HepG2 (cell line): Measurements from ENCODE around the gene COMMD2. TPM values are rescaled to one million over a fixed set of nuclear protein-coding genes. Genes with fewer than 3 reads are reported as not detected.

Source experiments
- EHMT2 ChIP-seq: fragments of 200-600 bp; sonication (generic); IDR thresholded peaks from 2 replicates; pipeline ENCODE4 v1.7.0; 2017; ENCODE audit warnings: antibody characterized with exemption, low read depth, low read length, borderline replicate concordance
- FOXK1 ChIP-seq: sonication (generic); formaldehyde crosslinking; IDR thresholded peaks from 2 replicates; pipeline ENCODE4 v1.4.0; 2020; ENCODE audit warnings: low read depth, missing genetic modification reagents, borderline replicate concordance
- GZF1 ChIP-seq: sonication (generic); formaldehyde crosslinking; IDR thresholded peaks from 2 replicates; pipeline ENCODE4 v1.5.1; 2020; ENCODE audit warnings: mild to moderate bottlenecking, missing genetic modification reagents
- KDM5B ChIP-seq: sonication (generic); formaldehyde crosslinking; IDR thresholded peaks from 2 replicates; pipeline ENCODE4 v1.4.0; 2020; ENCODE audit warnings: missing genetic modification reagents, mild to moderate bottlenecking, borderline replicate concordance
- MTA3 ChIP-seq: sonication (generic); formaldehyde crosslinking; IDR thresholded peaks from 2 replicates; pipeline ENCODE4 v1.4.0; 2020; ENCODE audit warnings: missing genetic modification reagents
- NRL ChIP-seq: sonication (generic); formaldehyde crosslinking; IDR thresholded peaks from 2 replicates; pipeline ENCODE4 v1.5.0; 2020; ENCODE audit warnings: missing genetic modification reagents, mild to moderate bottlenecking, moderate library complexity, borderline replicate concordance
- SKI ChIP-seq: fragments of 450-650 bp; IDR thresholded peaks from one replicate; pipeline ENCODE4 v1.6.1; 2018; ENCODE audit warnings: mild to moderate bottlenecking; ENCODE audit not compliant: partially characterized antibody
- THAP8 ChIP-seq: sonication (generic); formaldehyde crosslinking; IDR thresholded peaks from 2 replicates; pipeline ENCODE4 v1.5.1; 2020; ENCODE audit warnings: missing genetic modification reagents, mild to moderate bottlenecking, borderline replicate concordance
- ZMYM3 ChIP-seq: sonication (generic); formaldehyde crosslinking; IDR thresholded peaks from 2 replicates; pipeline ENCODE4 v1.5.1; 2020; ENCODE audit warnings: mild to moderate bottlenecking, missing genetic modification reagents
- ZNF737 ChIP-seq: sonication (generic); formaldehyde crosslinking; IDR thresholded peaks from 2 replicates; pipeline ENCODE4 v1.5.0; 2020; ENCODE audit warnings: missing genetic modification reagents, mild to moderate bottlenecking, borderline replicate concordance
- polyA plus RNA-seq, 8 experiments: library from polyadenylated mRNA; depleted of rRNA in 3 of 8; stranded (reverse) in 7 of 8; unstranded in 1 of 8; fragments of >200 nt; fragmentation: Illumina TruSeq in 4 of 8; extraction: Trizol in 4 of 8; gene quantifications; 2 replicates each; pipeline versions ENCODE4 v1.2.1 to v1.2.3, GENCODE V29; 2011 to 2016; ENCODE audit warnings: low read depth in 4 of 8, missing spikeins in 1 of 8, mixed read lengths in 1 of 8; ENCODE audit not compliant: insufficient read depth in 1 of 8
- total RNA-seq, 5 experiments: library from RNA; depleted of rRNA; stranded (reverse); fragments of >200 nt; fragmentation: Illumina TruSeq; extraction: Trizol; gene quantifications; 2 replicates each; pipeline ENCODE4 v1.2.3, GENCODE V29; 2016; ENCODE audit warnings: low read depth in 1 of 5
- TF ChIP-seq, protein P1 (sequence below): sonication (generic); formaldehyde crosslinking; IDR thresholded peaks from 2 replicates; pipeline ENCODE4 v1.4.0; 2020; ENCODE audit warnings: missing genetic modification reagents
- TF ChIP-seq, protein P2 (sequence below): fragments of 450-650 bp; IDR thresholded peaks from 2 replicates; pipeline ENCODE4 v1.6.1; 2016
- TF ChIP-seq, protein P3 (sequence below), 2 experiments: fragments of 450-650 bp in 1 of 2; sonication (generic) in 1 of 2; formaldehyde crosslinking in 1 of 2; IDR thresholded peaks; 2 replicates each; pipeline versions ENCODE4 v1.6.1 to v1.8.0; 2016 to 2022; ENCODE audit warnings: antibody characterized with exemption in 1 of 2, mild to moderate bottlenecking in 1 of 2, missing genetic modification reagents in 1 of 2

The COMMD2 gene
- total and polyA plus RNA-seq, 2 of the 13 experiments (the other 11 are each of a cell fraction or from before 2014, with no cell fraction given), result 33.0 to 57.6 TPM

GRCh38 chr3:149713730-149714654 lies 38.3 kb downstream of the COMMD2 start (continued):
- TF ChIP-seq SKI (no peak), FOXK1 (CRISPR knock-in tag) (no peak), ZNF737 (CRISPR knock-in tag) (no peak), KDM5B (CRISPR knock-in tag) (peak; percentile 81), EHMT2 (no peak), ZMYM3 (peak; percentile 87), GZF1 (CRISPR knock-in tag) (no peak), MTA3 (CRISPR knock-in tag) (no peak), NRL (CRISPR knock-in tag) (peak; percentile 29; the same call in 1 of the 2 replicates), THAP8 (CRISPR knock-in tag) (no peak)
- TF ChIP-seq, protein P1, sequence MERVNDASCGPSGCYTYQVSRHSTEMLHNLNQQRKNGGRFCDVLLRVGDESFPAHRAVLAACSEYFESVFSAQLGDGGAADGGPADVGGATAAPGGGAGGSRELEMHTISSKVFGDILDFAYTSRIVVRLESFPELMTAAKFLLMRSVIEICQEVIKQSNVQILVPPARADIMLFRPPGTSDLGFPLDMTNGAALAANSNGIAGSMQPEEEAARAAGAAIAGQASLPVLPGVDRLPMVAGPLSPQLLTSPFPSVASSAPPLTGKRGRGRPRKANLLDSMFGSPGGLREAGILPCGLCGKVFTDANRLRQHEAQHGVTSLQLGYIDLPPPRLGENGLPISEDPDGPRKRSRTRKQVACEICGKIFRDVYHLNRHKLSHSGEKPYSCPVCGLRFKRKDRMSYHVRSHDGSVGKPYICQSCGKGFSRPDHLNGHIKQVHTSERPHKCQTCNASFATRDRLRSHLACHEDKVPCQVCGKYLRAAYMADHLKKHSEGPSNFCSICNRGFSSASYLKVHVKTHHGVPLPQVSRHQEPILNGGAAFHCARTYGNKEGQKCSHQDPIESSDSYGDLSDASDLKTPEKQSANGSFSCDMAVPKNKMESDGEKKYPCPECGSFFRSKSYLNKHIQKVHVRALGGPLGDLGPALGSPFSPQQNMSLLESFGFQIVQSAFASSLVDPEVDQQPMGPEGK (CRISPR knock-in tag), result 0 out of 2 replicates have a peak, but pooled peaks have one; percentile 12
- TF ChIP-seq, protein P2, sequence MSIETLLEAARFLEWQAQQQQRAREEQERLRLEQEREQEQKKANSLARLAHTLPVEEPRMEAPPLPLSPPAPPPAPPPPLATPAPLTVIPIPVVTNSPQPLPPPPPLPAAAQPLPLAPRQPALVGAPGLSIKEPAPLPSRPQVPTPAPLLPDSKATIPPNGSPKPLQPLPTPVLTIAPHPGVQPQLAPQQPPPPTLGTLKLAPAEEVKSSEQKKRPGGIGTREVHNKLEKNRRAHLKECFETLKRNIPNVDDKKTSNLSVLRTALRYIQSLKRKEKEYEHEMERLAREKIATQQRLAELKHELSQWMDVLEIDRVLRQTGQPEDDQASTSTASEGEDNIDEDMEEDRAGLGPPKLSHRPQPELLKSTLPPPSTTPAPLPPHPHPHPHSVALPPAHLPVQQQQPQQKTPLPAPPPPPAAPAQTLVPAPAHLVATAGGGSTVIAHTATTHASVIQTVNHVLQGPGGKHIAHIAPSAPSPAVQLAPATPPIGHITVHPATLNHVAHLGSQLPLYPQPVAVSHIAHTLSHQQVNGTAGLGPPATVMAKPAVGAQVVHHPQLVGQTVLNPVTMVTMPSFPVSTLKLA, result no peak
- TF ChIP-seq, protein P3, sequence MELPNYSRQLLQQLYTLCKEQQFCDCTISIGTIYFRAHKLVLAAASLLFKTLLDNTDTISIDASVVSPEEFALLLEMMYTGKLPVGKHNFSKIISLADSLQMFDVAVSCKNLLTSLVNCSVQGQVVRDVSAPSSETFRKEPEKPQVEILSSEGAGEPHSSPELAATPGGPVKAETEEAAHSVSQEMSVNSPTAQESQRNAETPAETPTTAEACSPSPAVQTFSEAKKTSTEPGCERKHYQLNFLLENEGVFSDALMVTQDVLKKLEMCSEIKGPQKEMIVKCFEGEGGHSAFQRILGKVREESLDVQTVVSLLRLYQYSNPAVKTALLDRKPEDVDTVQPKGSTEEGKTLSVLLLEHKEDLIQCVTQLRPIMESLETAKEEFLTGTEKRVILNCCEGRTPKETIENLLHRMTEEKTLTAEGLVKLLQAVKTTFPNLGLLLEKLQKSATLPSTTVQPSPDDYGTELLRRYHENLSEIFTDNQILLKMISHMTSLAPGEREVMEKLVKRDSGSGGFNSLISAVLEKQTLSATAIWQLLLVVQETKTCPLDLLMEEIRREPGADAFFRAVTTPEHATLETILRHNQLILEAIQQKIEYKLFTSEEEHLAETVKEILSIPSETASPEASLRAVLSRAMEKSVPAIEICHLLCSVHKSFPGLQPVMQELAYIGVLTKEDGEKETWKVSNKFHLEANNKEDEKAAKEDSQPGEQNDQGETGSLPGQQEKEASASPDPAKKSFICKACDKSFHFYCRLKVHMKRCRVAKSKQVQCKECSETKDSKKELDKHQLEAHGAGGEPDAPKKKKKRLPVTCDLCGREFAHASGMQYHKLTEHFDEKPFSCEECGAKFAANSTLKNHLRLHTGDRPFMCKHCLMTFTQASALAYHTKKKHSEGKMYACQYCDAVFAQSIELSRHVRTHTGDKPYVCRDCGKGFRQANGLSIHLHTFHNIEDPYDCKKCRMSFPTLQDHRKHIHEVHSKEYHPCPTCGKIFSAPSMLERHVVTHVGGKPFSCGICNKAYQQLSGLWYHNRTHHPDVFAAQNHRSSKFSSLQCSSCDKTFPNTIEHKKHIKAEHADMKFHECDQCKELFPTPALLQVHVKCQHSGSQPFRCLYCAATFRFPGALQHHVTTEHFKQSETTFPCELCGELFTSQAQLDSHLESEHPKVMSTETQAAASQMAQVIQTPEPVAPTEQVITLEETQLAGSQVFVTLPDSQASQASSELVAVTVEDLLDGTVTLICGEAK (IDR thresholded peaks at IDR 0.05), result no peak
- TF ChIP-seq, protein P3 (CRISPR knock-in tag; IDR thresholded peaks at IDR 0.05), result no peak
